Measurements from ENCODE around the gene ANKEF1.

DNA sequence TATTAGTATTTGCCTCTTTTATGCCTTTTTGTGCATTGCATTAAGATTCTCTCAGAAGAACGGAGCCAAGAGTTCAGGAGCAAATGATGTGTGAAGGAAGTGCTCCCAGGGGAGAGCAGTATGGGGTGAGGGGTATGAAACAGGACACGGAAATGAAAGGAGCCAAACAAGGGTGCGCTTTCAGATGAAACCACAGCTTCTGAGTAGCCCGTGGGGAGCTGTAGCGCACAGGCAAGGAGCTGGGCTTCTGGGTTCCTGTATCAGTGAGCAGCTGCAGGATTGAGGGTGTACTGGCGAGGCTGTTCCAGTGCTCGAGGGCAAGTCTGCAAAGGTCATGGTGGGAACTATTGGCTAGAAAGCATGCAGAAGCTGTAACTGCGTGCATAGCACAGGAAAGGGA lies 25.4 kb downstream of the ANKEF1 start:
- TF ChIP-seq, protein P1, sequence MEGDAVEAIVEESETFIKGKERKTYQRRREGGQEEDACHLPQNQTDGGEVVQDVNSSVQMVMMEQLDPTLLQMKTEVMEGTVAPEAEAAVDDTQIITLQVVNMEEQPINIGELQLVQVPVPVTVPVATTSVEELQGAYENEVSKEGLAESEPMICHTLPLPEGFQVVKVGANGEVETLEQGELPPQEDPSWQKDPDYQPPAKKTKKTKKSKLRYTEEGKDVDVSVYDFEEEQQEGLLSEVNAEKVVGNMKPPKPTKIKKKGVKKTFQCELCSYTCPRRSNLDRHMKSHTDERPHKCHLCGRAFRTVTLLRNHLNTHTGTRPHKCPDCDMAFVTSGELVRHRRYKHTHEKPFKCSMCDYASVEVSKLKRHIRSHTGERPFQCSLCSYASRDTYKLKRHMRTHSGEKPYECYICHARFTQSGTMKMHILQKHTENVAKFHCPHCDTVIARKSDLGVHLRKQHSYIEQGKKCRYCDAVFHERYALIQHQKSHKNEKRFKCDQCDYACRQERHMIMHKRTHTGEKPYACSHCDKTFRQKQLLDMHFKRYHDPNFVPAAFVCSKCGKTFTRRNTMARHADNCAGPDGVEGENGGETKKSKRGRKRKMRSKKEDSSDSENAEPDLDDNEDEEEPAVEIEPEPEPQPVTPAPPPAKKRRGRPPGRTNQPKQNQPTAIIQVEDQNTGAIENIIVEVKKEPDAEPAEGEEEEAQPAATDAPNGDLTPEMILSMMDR (IDR thresholded peaks at IDR 0.05): no peak
- TF ChIP-seq EP300 (IDR thresholded peaks at IDR 0.05): no peak
